HepG2 (cell line): ENCODE data around the gene IGLON5. TPM values are rescaled to one million over a fixed set of nuclear protein-coding genes. Genes with fewer than 3 reads are reported as not detected.

ENCODE experiments used
- AHDC1 ChIP-seq: sonication (generic); formaldehyde crosslinking; IDR thresholded peaks from 2 replicates; pipeline ENCODE4 v1.5.1; 2020; ENCODE audit warnings: mild to moderate bottlenecking, missing genetic modification reagents, borderline replicate concordance
- HOXA5 ChIP-seq: sonication (generic); formaldehyde crosslinking; IDR thresholded peaks from 2 replicates; pipeline ENCODE4 v1.4.0; 2020; ENCODE audit warnings: missing genetic modification reagents
- JARID2 ChIP-seq: sonication (generic); formaldehyde crosslinking; IDR thresholded peaks from 2 replicates; pipeline ENCODE4 v1.8.1; 2023; ENCODE audit warnings: missing genetic modification reagents, inconsistent platforms; ENCODE audit not compliant: insufficient replicate concordance
- ONECUT2 ChIP-seq: sonication (generic); formaldehyde crosslinking; IDR thresholded peaks from 2 replicates; pipeline ENCODE4 v1.4.0; 2020; ENCODE audit warnings: missing genetic modification reagents
- PLRG1 ChIP-seq: fragments of 450-650 bp; conservative IDR thresholded peaks from 2 replicates; pipeline ENCODE4 v1.6.1; 2016
- REPIN1 ChIP-seq: sonication (generic); formaldehyde crosslinking; IDR thresholded peaks from 2 replicates; pipeline ENCODE4 v1.8.0; 2022; ENCODE audit warnings: missing genetic modification reagents, low read depth, mild to moderate bottlenecking, borderline replicate concordance
- THRA ChIP-seq: sonication (generic); formaldehyde crosslinking; IDR thresholded peaks from 2 replicates; pipeline ENCODE4 v1.4.0; 2020; ENCODE audit warnings: missing genetic modification reagents, borderline replicate concordance
- TOE1 ChIP-seq: sonication (generic); formaldehyde crosslinking; IDR thresholded peaks from 2 replicates; pipeline ENCODE4 v1.4.0; 2020; ENCODE audit warnings: mild to moderate bottlenecking, missing genetic modification reagents
- ZEB1 ChIP-seq: IDR thresholded peaks from 2 replicates; pipeline ENCODE4 v1.6.1; 2012; ENCODE audit warnings: mild to moderate bottlenecking, low read depth, inconsistent platforms; ENCODE audit not compliant: insufficient replicate concordance
- polyA plus RNA-seq, 8 experiments: library from polyadenylated mRNA; depleted of rRNA in 3 of 8; stranded (reverse) in 7 of 8; unstranded in 1 of 8; fragments of >200 nt; fragmentation: Illumina TruSeq in 4 of 8; extraction: Trizol in 4 of 8; gene quantifications; 2 replicates each; pipeline versions ENCODE4 v1.2.1 to v1.2.3, GENCODE V29; 2011 to 2016; ENCODE audit warnings: low read depth in 4 of 8, missing spikeins in 1 of 8, mixed read lengths in 1 of 8; ENCODE audit not compliant: insufficient read depth in 1 of 8
- total RNA-seq, 5 experiments: library from RNA; depleted of rRNA; stranded (reverse); fragments of >200 nt; fragmentation: Illumina TruSeq; extraction: Trizol; gene quantifications; 2 replicates each; pipeline ENCODE4 v1.2.3, GENCODE V29; 2016; ENCODE audit warnings: low read depth in 1 of 5
- TF ChIP-seq, protein P1 (sequence below): fragments of 450-650 bp; IDR thresholded peaks from 2 replicates; pipeline ENCODE4 v1.6.1; 2017; ENCODE audit warnings: mild to moderate bottlenecking
- TF ChIP-seq, protein P2 (sequence below): IDR thresholded peaks from 2 replicates; pipeline ENCODE4 v1.6.1; 2016; ENCODE audit warnings: low read depth
- TF ChIP-seq, protein P3 (sequence below): sonication (generic); formaldehyde crosslinking; IDR thresholded peaks from 2 replicates; pipeline ENCODE4 v1.8.0; 2023; ENCODE audit warnings: mild to moderate bottlenecking, missing genetic modification reagents
- TF ChIP-seq, protein P4 (sequence below): IDR thresholded peaks from 2 replicates; pipeline ENCODE4 v1.6.1; 2016; ENCODE audit warnings: missing biosample characterization, missing genetic modification reagents, low read depth

The IGLON5 gene
- total and polyA plus RNA-seq, 2 of the 13 experiments (the other 11 are each of a cell fraction or from before 2014, with no cell fraction given): 0.04 to 5.7 TPM

DNA sequence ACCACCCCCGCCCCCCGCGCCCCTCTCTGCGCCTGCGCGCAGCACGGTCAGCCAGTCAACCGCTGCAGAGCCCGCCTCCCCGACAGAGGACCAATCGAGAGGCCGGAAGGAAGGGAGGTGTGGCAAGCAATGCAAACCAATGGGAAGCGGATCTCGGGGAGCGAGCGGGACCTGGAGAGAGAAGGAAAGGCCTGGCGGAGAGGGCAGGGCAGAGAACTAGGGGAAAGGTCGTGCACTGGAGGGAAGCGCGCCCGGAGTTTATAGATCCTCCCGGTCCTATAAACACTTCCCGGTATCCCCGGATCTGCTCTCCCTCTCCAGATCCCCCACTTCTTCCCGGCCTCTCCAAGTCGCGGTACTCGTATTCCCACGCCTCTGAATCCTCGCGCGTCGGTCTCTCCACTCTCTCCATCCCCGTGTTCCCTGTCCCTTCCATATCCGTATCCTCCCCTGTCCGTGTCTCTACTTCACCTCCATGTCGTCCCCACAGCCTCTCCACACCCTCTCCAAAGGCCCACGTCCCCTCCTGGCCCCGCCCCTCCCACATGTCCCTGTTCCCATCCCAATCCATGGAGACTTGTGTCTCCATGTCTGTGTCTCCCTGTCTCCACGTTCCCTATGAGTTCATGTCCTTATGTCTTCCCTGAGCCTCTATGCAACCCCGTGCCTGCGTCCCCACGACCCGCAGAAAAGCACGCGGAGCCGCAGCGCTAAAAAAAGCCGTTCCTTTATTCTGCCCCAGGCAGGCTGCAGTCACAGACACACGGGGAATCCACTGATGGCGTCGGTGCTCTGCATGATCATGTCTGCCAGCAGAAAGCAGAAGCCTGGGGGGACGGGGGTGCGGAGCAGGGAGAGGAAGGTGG lies 55.2 kb downstream of the IGLON5 start (continued):
- TF ChIP-seq THRA (peak; percentile 42; the same call in 1 of the 2 replicates), PLRG1 (no peak), JARID2 (CRISPR knock-in tag) (no peak), AHDC1 (CRISPR knock-in tag) (no peak), ONECUT2 (no peak), TOE1 (CRISPR knock-in tag) (no peak), ZEB1 (peak; percentile 45), HOXA5 (no peak; the same call in 1 of the 2 replicates), REPIN1 (no peak)
- TF ChIP-seq, protein P1, sequence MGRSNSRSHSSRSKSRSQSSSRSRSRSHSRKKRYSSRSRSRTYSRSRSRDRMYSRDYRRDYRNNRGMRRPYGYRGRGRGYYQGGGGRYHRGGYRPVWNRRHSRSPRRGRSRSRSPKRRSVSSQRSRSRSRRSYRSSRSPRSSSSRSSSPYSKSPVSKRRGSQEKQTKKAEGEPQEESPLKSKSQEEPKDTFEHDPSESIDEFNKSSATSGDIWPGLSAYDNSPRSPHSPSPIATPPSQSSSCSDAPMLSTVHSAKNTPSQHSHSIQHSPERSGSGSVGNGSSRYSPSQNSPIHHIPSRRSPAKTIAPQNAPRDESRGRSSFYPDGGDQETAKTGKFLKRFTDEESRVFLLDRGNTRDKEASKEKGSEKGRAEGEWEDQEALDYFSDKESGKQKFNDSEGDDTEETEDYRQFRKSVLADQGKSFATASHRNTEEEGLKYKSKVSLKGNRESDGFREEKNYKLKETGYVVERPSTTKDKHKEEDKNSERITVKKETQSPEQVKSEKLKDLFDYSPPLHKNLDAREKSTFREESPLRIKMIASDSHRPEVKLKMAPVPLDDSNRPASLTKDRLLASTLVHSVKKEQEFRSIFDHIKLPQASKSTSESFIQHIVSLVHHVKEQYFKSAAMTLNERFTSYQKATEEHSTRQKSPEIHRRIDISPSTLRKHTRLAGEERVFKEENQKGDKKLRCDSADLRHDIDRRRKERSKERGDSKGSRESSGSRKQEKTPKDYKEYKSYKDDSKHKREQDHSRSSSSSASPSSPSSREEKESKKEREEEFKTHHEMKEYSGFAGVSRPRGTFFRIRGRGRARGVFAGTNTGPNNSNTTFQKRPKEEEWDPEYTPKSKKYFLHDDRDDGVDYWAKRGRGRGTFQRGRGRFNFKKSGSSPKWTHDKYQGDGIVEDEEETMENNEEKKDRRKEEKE: no peak
- TF ChIP-seq, protein P2, sequence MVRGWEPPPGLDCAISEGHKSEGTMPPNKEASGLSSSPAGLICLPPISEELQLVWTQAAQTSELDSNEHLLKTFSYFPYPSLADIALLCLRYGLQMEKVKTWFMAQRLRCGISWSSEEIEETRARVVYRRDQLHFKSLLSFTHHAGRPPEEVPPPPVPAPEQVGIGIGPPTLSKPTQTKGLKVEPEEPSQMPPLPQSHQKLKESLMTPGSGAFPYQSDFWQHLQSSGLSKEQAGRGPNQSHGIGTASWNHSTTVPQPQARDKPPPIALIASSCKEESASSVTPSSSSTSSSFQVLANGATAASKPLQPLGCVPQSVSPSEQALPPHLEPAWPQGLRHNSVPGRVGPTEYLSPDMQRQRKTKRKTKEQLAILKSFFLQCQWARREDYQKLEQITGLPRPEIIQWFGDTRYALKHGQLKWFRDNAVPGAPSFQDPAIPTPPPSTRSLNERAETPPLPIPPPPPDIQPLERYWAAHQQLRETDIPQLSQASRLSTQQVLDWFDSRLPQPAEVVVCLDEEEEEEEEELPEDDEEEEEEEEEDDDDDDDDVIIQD (CRISPR knock-in tag): no peak
- TF ChIP-seq, protein P3, sequence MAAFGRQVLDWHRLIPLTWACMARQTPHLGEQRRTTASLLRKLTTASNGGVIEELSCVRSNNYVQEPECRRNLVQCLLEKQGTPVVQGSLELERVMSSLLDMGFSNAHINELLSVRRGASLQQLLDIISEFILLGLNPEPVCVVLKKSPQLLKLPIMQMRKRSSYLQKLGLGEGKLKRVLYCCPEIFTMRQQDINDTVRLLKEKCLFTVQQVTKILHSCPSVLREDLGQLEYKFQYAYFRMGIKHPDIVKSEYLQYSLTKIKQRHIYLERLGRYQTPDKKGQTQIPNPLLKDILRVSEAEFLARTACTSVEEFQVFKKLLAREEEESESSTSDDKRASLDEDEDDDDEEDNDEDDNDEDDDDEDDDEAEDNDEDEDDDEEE (CRISPR knock-in tag): peak; percentile 7; the same call in 1 of the 2 replicates
- TF ChIP-seq, protein P4, sequence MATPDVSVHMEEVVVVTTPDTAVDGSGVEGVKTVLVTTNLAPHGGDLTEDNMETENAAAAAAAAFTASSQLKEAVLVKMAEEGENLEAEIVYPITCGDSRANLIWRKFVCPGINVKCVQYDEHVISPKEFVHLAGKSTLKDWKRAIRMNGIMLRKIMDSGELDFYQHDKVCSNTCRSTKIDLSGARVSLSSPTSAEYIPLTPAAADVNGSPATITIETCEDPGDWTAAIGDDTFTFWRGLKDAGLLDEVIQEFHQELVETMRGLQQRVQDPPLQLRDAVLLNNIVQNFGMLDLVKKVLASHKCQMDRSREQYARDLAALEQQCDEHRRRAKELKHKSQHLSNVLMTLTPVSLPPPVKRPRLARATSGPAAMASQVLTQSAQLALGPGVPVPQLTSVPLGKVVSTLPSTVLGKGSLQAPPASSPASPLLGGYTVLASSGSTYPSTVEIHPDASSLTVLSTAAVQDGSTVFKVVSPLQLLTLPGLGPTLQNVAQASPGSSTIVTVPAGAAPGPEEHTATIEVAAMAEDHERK (CRISPR knock-in tag): no peak
